ENCODE measurements around the gene PRR12.

Gene PRR12

DNA sequence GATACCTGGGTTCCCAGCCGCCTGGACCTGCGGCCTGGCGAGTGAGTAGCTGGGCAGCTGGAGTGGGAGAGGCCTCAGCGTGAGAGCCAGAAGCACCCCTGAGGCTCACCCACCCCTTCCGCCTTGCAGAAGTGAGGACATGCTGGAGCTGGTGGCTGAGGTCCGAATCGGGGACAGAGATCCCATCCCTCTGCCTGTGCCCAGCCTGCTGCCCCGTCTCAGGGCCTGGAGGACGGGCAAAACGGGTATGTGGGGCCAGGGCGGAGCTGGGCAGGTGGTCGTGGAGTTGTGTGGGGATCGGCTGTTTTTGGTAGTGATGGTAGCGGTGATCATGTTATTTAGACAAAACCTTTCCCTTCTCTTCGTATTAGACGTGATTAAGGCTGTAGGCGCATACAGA is 55.6 kb downstream of the PRR12 start:
- TF ChIP-seq, protein P1, sequence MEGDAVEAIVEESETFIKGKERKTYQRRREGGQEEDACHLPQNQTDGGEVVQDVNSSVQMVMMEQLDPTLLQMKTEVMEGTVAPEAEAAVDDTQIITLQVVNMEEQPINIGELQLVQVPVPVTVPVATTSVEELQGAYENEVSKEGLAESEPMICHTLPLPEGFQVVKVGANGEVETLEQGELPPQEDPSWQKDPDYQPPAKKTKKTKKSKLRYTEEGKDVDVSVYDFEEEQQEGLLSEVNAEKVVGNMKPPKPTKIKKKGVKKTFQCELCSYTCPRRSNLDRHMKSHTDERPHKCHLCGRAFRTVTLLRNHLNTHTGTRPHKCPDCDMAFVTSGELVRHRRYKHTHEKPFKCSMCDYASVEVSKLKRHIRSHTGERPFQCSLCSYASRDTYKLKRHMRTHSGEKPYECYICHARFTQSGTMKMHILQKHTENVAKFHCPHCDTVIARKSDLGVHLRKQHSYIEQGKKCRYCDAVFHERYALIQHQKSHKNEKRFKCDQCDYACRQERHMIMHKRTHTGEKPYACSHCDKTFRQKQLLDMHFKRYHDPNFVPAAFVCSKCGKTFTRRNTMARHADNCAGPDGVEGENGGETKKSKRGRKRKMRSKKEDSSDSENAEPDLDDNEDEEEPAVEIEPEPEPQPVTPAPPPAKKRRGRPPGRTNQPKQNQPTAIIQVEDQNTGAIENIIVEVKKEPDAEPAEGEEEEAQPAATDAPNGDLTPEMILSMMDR (IDR thresholded peaks at IDR 0.05; ENCODE audit: control extremely low read depth, extremely low read depth, low read depth, missing control alignments) = no peak
- POLR2A ChIA-PET = no interaction called here
- no peak for DNase-seq (ENCODE audit: extremely low spot score)
- CTCF ChIA-PET = interaction anchor here (1.4 kb wide), 1 partner anchor 29 kb away, joined by 3 read pairs; no protein-coding TSS in a partner anchor

DNA sequence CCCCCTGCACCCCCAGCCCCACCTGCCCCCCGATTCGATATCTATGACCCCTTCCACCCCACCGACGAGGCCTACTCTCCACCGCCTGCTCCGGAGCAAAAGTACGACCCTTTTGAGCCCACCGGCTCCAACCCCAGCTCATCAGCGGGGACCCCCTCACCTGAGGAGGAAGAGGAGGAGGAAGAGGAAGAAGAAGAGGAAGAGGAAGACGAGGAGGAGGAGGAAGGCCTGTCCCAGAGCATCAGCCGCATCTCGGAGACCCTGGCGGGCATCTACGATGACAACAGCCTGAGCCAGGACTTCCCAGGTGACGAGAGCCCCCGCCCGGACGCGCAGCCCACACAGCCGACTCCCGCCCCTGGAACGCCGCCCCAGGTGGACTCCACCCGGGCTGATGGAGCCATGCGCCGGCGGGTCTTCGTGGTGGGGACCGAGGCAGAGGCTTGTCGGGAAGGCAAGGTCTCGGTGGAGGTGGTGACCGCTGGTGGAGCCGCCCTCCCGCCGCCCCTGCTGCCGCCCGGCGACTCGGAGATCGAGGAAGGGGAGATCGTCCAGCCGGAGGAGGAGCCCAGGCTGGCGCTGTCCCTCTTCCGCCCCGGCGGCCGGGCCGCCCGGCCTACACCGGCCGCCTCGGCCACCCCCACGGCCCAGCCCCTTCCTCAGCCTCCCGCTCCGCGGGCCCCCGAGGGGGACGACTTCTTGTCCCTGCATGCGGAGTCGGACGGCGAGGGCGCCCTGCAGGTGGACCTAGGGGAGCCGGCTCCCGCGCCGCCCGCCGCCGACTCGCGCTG is 60.2 kb downstream of the PRR12 start:
- TF ChIP-seq, protein P1 (IDR thresholded peaks at IDR 0.05; ENCODE audit: control extremely low read depth, extremely low read depth, low read depth, missing control alignments) = no peak
- POLR2A ChIA-PET = no interaction called here
- CTCF ChIA-PET = no interaction called here

DNA sequence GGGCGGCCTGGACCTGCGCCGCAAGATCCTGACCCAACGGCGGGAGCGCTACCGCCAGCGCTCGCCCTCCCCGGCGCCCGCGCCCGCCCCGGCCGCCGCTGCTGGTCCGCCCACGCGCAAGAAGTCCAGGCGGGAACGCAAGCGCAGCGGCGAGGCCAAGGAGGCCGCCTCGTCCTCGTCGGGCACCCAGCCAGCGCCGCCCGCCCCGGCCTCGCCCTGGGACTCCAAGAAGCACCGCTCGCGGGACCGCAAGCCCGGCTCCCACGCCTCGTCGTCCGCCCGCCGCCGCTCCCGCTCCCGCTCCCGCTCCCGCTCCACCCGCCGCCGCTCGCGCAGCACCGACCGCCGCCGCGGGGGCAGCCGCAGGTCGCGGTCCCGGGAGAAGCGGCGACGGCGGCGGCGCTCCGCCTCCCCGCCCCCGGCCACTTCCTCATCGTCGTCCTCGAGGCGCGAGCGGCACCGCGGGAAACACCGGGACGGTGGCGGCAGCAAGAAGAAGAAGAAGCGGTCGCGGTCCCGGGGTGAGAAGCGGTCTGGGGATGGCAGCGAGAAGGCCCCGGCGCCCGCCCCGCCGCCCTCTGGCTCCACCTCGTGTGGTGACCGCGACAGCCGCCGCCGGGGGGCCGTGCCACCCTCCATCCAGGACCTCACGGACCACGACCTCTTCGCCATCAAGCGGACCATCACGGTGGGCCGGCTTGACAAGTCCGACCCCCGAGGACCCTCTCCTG is 61.0 kb downstream of the PRR12 start:
- ChIA-PET CTCF (no interaction called here), POLR2A (no interaction called here)
- no peak for DNase-seq (ENCODE audit: extremely low spot score)
- TF ChIP-seq, protein P1 (IDR thresholded peaks at IDR 0.05; ENCODE audit: control extremely low read depth, extremely low read depth, low read depth, missing control alignments) = no peak

More for the DNA sequence above, 60.2 kb downstream of the PRR12 start:
- no peak for DNase-seq (ENCODE audit: extremely low spot score)

DNA sequence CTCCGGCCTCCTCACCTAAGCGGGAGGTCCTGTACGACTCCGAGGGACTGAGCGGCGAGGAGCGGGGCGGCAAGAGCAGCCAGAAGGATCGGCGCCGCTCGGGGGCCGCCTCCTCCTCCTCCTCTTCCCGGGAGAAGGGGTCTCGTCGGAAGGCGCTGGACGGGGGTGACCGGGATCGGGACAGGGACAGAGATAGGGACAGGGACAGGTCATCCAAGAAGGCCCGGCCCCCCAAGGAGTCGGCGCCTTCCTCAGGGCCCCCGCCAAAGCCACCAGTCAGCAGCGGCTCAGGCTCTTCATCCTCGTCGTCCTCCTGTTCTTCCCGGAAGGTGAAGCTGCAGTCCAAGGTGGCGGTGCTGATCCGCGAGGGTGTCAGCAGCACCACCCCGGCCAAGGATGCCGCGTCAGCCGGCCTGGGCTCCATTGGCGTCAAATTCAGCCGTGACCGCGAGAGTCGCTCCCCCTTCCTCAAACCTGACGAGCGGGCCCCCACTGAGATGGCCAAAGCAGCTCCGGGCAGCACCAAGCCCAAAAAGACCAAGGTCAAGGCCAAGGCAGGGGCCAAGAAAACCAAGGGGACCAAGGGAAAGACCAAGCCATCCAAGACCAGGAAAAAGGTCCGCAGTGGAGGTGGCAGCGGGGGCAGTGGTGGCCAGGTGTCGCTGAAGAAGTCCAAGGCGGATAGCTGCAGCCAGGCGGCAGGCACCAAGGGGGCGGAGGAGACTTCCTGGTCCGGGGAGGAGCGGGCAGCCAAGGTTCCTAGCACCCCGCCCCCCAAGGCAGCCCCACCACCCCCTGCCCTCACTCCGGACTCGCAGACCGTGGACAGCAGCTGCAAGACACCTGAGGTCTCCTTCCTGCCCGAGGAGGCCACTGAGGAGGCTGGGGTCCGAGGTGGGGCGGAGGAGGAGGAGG is 61.8 kb downstream of the PRR12 start:
- ChIA-PET CTCF (no interaction called here), POLR2A (interaction anchor here (0.6 kb wide), 2 partner anchors 45 to 81 kb away, joined by 3 to 6 read pairs; no protein-coding TSS in a partner anchor)
- TF ChIP-seq, protein P1 (IDR thresholded peaks at IDR 0.05; ENCODE audit: control extremely low read depth, extremely low read depth, low read depth, missing control alignments) = no peak
- no peak for DNase-seq (ENCODE audit: extremely low spot score)

DNA sequence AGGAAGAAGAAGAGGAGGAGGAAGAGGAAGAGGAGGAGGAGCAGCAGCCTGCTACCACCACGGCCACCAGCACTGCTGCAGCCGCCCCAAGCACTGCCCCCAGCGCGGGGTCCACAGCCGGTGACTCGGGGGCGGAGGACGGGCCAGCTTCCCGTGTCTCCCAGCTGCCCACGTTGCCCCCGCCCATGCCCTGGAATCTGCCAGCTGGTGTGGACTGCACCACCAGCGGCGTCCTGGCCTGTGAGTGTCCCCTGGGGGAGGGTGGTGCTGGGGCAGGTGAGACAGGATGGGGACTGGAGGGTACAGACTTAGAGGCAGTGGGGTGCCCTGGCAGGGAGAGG is 62.5 kb downstream of the PRR12 start:
- TF ChIP-seq, protein P1 (IDR thresholded peaks at IDR 0.05; ENCODE audit: control extremely low read depth, extremely low read depth, low read depth, missing control alignments) = no peak
- DNase-seq (ENCODE audit: extremely low spot score) = no peak
- CTCF ChIA-PET = no interaction called here
- POLR2A ChIA-PET = interaction anchor here (0.6 to 1.6 kb wide), 3 partner anchors 13 to 81 kb away, joined by 3 to 6 read pairs (median 5); partner anchors contain the start of gene RRAS

DNA sequence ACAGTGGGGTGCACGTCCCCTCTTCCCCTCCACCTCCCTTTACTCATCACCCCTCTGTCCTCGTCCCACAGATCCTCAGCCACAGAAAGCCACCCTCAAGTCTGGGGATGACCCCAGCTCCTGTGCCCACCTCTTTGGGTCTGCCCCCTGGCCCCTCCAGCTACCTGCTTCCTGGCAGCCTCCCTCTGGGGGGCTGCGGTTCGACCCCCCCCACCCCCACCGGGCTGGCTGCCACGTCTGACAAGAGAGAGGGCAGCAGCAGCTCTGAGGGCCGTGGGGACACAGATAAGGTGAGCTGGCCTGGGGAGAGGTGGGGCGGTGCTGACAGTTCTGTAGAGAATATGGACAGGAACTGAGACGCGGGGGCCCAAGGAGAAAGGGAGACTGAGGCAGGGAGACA is 63.6 kb downstream of the PRR12 start:
- ChIA-PET POLR2A (interaction anchor here (1.6 kb wide), 1 partner anchor 14 kb away, joined by 5 read pairs; the partner anchor contains the start of gene RRAS), CTCF (interaction anchor here (1.0 to 5.2 kb wide), 2 partner anchors 13 to 18 kb away, joined by 3 to 30 read pairs; partner anchors contain the start of gene SCAF1)
- TF ChIP-seq, protein P1 (IDR thresholded peaks at IDR 0.05; ENCODE audit: control extremely low read depth, extremely low read depth, low read depth, missing control alignments) = no peak
- no peak for DNase-seq (ENCODE audit: extremely low spot score)
